ENCODE data around the gene ECHDC3.

- TF ChIP-seq CTCF (IDR thresholded peaks at IDR 0.05; ENCODE audit: control extremely low read depth in 1 of 3, insufficient read depth in 1 of 3, low read depth in 1 of 3, low read length in 3 of 3) (no peak), GABPA (IDR thresholded peaks at IDR 0.05; ENCODE audit: borderline replicate concordance, insufficient read depth, low read length) (no peak), EP300 (IDR thresholded peaks at IDR 0.05; ENCODE audit: borderline replicate concordance in 1 of 2, low read depth in 2 of 2, low read length in 2 of 2) (no peak)
Observed at GRCh38 chr10:11810313-11810766, 68.2 kb downstream of the ECHDC3 start.

Measured in H1 (cell line).